ENCODE measurements around the gene FHIT. TPM values are rescaled to one million over a fixed set of nuclear protein-coding genes. Genes with fewer than 3 reads are reported as not detected.

Gene FHIT
- total RNA-seq, 1 experiment from 2014 or later: 7.8 TPM

GRCh38 chr3:59772416-59773408 lies 1478.5 kb downstream of the FHIT start:
- in situ Hi-C loops (cut with HindIII; ENCODE audit: low sequenced_read_pairs): no loop called here
- no peak for DNase-seq (ENCODE audit: low spot score)

- no peak for DNase-seq (ENCODE audit: low spot score)
- in situ Hi-C loops (cut with HindIII; ENCODE audit: low sequenced_read_pairs): no loop called here
Observed at GRCh38 chr3:59771768-59772181, 1479.5 kb downstream of the FHIT start.

DNA sequence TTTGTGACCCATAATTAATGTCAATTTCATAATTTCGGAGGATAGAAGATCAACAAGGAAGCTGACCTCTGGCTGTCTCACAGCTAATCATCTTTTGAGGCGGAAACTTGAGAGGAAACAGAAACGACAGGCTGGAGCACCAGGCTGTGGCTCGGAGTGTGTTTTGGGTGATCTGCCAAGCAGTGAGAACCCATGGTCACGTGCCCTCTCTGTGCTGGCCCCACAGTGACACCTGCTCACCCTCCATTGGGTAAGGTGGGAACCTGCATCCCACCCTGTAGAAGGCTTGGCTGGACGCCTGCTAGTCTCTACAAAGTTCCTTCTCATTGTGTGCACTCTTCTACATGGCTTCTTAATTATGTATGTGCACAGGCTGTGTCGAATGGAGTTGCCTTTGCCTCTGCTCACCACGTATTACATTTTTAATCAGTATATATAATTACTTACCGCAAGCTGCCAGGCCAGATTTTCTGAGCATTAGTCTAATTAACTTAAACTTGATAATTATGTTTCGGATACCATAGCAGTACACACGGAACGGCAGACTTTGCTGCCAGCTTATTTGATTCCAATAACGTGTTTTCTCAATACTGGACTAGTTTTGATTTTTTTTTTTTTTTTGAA lies 1482.0 kb downstream of the FHIT start:
- in situ Hi-C loops (cut with HindIII; ENCODE audit: low sequenced_read_pairs): no loop called here

DNA sequence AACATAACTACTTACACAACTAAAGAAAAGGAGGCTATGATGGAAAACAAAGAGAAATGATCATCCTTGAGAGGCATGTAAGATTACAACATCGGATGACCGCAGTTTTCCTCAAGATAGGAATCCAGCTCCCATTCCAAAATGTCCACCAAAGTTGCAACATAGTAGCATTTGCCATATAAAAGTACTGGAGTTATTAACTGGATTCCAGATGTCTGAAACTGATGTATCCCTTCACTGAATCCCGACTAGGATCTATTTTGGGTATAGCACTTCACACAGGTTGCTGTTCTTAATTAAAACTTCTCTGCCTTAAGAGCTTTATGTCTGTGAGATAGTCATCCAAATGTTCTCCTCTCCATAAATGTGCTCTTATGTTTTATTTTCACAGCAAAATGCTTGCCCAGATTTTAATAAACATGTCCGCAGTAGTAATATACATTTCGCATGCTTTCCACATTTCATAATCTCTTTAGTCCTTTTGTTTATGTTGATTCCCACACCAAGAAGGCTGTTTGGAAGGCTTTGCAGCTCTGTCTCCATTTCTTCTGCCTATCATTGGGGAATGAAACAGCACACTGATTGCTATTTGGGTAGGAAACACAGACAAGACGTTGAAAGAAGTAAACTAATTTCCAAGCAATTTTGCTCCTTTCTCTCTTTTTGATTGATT lies 1484.9 kb downstream of the FHIT start:
- DNase-seq (ENCODE audit: low spot score): no peak
- in situ Hi-C loops (cut with HindIII; ENCODE audit: low sequenced_read_pairs): no loop called here

More for the DNA sequence above, 1482.0 kb downstream of the FHIT start:
- DNase-seq (ENCODE audit: low spot score): no peak

DNA sequence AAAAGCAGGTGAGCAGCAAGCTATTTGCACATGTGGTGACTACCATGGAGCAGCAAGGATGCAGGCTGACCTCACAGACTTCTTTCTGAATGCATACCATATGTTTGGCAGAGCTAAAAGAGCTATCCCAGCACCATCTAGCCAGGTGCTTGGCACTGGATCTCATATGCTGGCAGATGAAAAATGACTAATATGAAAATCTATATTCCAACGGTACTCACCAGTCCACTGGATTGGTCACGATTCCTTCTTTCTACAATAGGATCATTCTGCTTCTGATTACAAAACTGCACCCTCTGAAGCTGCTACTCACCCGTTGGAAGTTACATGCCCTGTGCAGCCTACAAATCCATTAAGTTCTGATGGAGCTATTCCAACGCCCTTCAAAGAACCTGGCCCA lies 1487.1 kb downstream of the FHIT start:
- DNase-seq (ENCODE audit: low spot score): no peak
- in situ Hi-C loops (cut with HindIII; ENCODE audit: low sequenced_read_pairs): no loop called here

DNA sequence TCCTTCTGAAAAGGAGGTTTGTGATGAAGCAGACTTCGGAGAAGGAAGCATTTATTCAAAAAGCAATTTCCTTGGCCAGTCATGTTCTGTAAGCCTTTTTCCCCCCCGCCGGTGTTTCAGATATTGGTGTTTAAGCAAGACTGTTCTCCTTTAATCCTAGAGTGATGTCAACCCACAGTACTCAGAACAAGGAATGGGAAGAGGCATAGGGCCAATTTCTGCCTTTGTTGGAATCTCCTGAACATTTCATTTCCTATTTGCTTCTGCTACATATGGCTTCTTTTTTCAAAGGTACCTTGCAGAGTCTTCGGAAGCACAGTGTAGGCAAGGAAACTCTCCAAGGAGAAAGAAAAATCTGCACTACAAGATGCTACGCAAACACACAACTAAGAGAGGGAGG lies 1488.3 kb downstream of the FHIT start:
- no peak for DNase-seq (ENCODE audit: low spot score)
- in situ Hi-C loops (cut with HindIII; ENCODE audit: low sequenced_read_pairs): no loop called here

GRCh38 chr3:59759298-59760031 lies 1491.8 kb downstream of the FHIT start:
- in situ Hi-C loops (cut with HindIII; ENCODE audit: low sequenced_read_pairs): no loop called here
- DNase-seq (ENCODE audit: low spot score): peak; percentile 26

DNA sequence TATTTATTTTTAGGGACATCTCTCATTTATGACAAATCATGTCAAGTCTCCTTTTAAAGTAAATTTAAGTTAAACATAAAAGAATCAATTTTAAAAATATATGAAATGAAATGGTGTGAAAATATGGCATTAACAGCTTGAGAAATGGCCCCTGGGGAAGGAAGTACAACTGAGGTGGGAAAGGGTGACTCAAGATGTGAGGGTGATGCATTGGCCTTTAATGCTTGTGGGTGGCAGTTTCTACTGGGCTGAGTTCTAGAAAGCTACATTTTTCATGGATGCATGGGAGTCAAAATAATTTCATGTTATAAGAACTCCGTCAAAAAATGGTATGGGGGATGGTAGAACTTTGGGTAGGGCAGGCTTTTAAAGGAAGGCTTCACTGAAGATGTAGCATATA lies 1492.6 kb downstream of the FHIT start:
- in situ Hi-C loops (cut with HindIII; ENCODE audit: low sequenced_read_pairs): no loop called here
- no peak for DNase-seq (ENCODE audit: low spot score)

DNA sequence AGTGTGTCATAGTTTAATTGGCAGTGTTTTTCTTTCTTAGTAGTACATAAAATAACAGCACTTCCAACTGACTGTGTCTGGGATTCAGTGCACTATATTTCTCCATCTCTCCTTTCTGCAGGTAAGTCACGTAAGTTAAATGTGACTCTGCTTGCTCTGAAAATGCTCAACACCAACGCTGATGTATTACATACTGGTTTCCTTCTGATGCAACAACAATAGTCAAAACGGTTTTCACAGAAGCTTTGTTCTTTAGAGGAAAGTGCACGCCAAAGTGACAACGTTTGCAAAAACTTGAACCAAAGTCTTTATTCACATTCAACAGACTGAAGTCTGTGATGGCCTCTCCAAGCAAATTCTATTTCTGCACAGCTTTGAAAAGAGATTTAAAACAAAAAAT lies 1494.3 kb downstream of the FHIT start:
- DNase-seq (ENCODE audit: low spot score): no peak
- in situ Hi-C loops (cut with HindIII; ENCODE audit: low sequenced_read_pairs): no loop called here

- in situ Hi-C loops (cut with HindIII; ENCODE audit: low sequenced_read_pairs): no loop called here
- no peak for DNase-seq (ENCODE audit: low spot score)
Observed at GRCh38 chr3:59754456-59755129, 1496.7 kb downstream of the FHIT start.

GRCh38 chr3:59753808-59754450 lies 1497.3 kb downstream of the FHIT start:
- no peak for DNase-seq (ENCODE audit: low spot score)
- in situ Hi-C loops (cut with HindIII; ENCODE audit: low sequenced_read_pairs): no loop called here

DNA sequence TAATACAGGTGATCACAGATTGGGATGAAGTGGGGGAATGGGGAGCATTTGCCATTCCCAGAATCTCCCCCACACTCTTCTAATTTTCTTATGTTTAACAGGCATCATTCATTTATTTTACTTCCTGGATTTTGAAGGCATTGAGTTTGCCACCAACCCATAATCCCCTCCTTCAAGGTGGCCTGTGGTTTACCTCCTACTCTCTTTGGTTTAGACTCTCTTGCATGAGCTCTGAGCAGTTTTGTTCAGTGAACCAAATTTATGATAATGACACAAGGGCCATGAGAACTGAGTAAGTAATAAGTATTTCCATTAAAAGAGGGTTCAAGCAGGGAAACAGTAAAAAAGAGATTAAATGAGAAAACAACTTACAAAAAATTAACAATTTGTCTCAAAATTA lies 1498.3 kb downstream of the FHIT start:
- in situ Hi-C loops (cut with HindIII; ENCODE audit: low sequenced_read_pairs): no loop called here
- no peak for DNase-seq (ENCODE audit: low spot score)

DNA sequence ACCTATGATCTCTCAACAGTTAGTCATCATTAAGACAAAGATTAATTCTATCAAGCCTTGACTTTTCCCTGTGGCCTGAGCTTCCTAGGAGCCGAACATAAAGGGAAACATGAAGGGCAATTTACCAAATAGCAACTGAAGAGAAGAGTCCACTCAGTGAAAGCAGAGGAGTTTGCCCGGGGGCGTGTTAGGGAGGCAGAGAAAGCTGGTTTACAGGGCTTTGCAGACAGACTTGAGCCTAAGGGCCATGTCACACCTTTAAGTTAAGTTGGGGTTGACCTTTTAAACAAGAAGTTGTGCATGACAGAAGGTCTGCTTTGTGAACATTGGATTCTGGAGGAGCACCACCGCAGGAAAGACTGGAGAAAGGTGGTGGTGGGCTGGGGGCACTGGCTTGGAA lies 1499.6 kb downstream of the FHIT start:
- DNase-seq (ENCODE audit: low spot score): no peak
- in situ Hi-C loops (cut with HindIII; ENCODE audit: low sequenced_read_pairs): no loop called here

DNA sequence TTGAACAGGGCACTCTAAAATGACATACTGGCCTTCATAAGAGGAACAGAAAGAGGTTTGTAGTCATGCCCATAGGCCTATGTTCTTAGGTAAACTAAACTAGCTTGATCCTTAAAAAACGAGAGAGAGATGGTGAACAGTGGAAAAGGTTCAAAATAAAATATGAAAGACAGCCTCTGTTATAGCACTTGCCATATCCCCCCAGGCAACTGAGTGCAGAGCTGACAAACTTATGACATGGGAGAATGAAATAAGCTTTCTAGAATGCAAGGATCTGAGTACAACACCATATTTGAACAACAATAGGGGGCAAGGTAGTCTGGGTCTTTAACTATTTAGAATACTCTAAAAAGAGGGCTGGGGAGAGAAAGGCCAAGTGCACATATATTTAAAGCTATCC lies 1500.9 kb downstream of the FHIT start:
- DNase-seq (ENCODE audit: low spot score): no peak
- in situ Hi-C loops (cut with HindIII; ENCODE audit: low sequenced_read_pairs): no loop called here

GRCh38 chr3:59749291-59749690 lies 1502.0 kb downstream of the FHIT start:
- in situ Hi-C loops (cut with HindIII; ENCODE audit: low sequenced_read_pairs): no loop called here
- DNase-seq (ENCODE audit: low spot score): no peak

GRCh38 chr3:59746585-59746984 lies 1504.7 kb downstream of the FHIT start:
- in situ Hi-C loops (cut with HindIII; ENCODE audit: low sequenced_read_pairs): no loop called here
- DNase-seq (ENCODE audit: low spot score): no peak

DNA sequence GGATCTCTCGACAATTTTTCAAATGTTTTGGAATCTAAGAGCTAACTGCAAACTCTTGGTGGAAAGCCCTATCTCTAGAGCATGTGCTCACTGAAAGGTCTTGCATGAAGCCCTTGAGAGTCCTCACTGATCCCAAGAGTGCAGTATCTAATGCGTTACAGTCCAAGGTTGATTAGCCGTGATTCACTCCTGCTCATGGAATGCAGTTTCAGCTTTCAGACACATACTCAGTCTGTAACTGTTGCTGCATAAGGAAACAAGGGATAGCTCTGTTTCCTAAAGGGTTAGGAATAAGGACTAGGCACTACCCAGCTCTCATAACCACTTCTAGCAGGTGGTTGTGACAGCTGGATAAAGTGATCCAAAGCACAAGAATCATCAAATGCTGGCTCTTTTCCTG lies 1514.0 kb downstream of the FHIT start:
- DNase-seq (ENCODE audit: low spot score): no peak
- in situ Hi-C loops (cut with HindIII; ENCODE audit: low sequenced_read_pairs): no loop called here

GRCh38 chr3:59734061-59734460 lies 1517.2 kb downstream of the FHIT start:
- in situ Hi-C loops (cut with HindIII; ENCODE audit: low sequenced_read_pairs): no loop called here
- DNase-seq (ENCODE audit: low spot score): no peak
